ENCODE measurements around the gene RENBP. TPM values are rescaled to one million over a fixed set of nuclear protein-coding genes. Genes with fewer than 3 reads are reported as not detected.

RENBP gene
- total RNA-seq, 2 donors from 2014 or later, result 12.0 to 17.5 TPM

DNA sequence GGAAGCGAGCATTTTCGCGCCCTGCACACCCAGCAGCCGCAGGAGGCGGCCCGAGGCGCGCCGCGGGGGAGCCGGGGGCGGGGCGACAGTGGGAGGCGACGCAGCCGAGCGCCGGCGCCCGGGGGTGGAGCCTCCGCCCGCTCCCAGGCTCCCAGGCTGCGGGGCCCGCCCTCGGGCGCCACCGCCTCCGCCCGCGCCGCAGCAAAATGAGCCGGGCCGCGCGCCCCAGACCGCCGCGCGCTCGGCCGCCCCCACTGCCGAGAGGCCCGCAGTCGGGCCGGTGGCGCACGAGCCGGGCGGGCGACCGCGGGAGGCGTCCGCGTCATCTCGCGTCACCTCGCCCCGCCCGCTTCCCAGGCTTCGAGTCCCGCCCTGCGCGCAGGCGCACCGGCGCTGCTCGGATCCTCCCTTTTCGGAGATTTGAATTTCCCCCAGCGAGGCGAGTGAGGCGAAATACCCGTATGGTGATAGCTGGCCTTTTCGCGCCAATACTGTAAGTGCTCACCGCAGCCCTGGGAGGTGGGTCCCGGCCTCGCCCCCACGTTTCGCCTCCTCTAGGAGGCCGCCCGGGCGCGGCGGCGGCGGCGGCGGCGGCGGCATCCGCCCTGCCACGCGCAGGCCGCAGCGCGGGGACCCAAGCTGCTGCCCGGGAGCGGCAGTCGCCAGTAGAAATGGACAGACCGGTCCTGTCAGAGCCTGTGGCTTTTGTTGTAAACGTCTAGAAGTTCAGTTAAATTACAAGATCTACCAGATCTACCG, 28.1 kb upstream of the RENBP start, which contains the start of gene TMEM187:
TMEM187 (plus strand) TSS at position 387 of the 759 bp plus-strand sequence. CDS start 9,309 bp downstream, outside the sequence.
- Mint-ChIP-seq H3K9me3 (no peaks in the 10 kb centered on the region), H3K36me3 (ENCODE audit: low read depth) (peaks cover 8% of the 10 kb centered on the region), H3K27me3 (ENCODE audit: insufficient read depth) (no peaks in the 10 kb centered on the region), H3K27ac (peak within 1 kb of the TSS; percentile 100), H3K4me1 (peaks cover 30% of the 10 kb centered on the region), H3K4me3 (peak within 1 kb of the TSS; percentile 96)
- TF ChIP-seq, protein P1, sequence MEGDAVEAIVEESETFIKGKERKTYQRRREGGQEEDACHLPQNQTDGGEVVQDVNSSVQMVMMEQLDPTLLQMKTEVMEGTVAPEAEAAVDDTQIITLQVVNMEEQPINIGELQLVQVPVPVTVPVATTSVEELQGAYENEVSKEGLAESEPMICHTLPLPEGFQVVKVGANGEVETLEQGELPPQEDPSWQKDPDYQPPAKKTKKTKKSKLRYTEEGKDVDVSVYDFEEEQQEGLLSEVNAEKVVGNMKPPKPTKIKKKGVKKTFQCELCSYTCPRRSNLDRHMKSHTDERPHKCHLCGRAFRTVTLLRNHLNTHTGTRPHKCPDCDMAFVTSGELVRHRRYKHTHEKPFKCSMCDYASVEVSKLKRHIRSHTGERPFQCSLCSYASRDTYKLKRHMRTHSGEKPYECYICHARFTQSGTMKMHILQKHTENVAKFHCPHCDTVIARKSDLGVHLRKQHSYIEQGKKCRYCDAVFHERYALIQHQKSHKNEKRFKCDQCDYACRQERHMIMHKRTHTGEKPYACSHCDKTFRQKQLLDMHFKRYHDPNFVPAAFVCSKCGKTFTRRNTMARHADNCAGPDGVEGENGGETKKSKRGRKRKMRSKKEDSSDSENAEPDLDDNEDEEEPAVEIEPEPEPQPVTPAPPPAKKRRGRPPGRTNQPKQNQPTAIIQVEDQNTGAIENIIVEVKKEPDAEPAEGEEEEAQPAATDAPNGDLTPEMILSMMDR (conservative IDR thresholded peaks at IDR 0.05), result no peak
- Histone ChIP-seq H3K9me3 (ENCODE audit: control insufficient read depth, low read length) (no peaks in the 10 kb centered on the region), H3K4me1 (ENCODE audit: control insufficient read depth, insufficient read depth, low read length) (peaks cover 9% of the 10 kb centered on the region), H3K27ac (ENCODE audit: low read depth, low read length) (peak within 1 kb of the TSS; percentile 99), H3K27me3 (ENCODE audit: control insufficient read depth, insufficient read depth, low read length, poor library complexity, severe bottlenecking) (no peaks in the 10 kb centered on the region), H3K36me3 (ENCODE audit: control insufficient read depth, insufficient read depth, low read length) (peaks cover 13% of the 10 kb centered on the region), H3K4me3 (ENCODE audit: low read length) (peak within 1 kb of the TSS; percentile 89), H3K9ac (ENCODE audit: extremely low read depth, low read length, poor library complexity, severe bottlenecking) (peak within 1 kb of the TSS; percentile 99)
- WGBS, 2 experiments (ENCODE audit: insufficient coverage in 1 of 2, insufficient read length in 1 of 2), result 0% methylated on average over 3 to 83 of the region's 103 CpGs
- peak; percentile 93 for DNase-seq

DNA sequence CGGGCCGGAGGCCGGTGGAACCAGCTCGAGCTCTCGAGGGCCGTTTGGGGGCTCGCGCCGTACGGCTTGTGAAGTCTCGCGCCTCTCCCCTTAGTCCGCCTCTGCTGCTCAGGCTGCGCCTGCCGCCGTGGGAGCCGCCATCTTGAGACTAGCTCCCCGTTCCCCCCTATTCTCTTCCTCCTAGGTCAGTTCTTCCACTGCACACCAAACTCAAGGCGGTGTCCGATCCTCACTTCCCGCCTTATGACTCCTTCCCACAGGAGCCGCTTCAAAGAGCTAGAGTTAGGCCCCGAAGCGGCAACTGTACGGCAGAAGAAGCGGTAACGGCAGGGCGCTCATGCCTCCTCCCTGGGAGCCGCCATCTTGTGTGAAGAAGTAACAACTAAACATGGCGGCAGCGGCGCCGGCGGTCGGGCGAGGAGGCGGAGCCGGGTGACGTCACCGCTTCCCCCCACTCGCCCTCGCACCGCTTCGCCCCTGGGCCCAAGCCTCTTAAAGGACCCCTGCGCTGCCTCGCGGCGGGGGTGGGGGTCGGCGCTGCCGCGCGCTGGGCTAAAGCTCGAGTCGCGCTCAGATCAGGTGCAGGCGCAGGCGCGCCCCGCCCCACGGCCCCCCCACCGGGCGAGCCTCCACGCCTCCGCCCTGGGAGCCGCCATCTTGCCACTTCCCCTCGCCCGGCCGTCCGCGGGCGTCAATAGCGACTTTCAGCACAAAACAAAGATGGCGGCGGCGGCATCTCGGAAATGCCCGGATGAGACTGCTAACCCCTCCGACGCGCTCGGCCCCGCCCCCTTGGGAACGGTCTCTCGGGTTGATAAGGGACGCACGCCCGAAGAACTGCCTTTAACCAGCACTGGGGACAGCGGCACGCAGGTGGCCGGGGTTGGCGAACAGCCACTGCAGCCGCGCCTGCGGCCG, 27.3 kb upstream of the RENBP start, which contains the start of gene HCFC1:
HCFC1 (minus strand) TSS at position 369 of the 918 bp plus-strand sequence. CDS start 978 bp downstream, outside the sequence.
- H3K4me1 Mint-ChIP-seq, result peaks cover 39% of the 10 kb centered on the region

DNA sequence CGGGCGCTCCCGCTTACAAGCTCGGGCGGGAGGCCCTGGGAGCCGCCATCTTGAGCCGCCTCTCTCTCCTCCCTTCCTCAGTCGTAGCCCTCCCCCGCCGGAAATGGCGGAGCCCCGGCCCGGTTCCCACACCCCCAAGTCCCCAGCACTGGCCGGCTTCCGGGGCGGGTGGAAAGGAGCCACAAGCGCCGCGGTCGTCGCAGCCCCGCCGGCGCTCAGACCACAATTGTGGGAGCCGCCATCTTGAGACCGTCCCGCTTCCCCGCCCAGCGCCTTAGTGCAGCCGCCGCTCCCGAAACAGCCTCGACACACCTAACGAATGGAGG, 26.6 kb upstream of the RENBP start:
- Histone ChIP-seq H3K4me3 (ENCODE audit: low read length) (peak overlapping the region; percentile 89), H3K36me3 (ENCODE audit: control insufficient read depth, insufficient read depth, low read length) (peaks cover 13% of the 10 kb centered on the region), H3K9me3 (ENCODE audit: control insufficient read depth, low read length) (no peaks in the 10 kb centered on the region), H3K4me1 (ENCODE audit: control insufficient read depth, insufficient read depth, low read length) (peaks cover 9% of the 10 kb centered on the region), H3K27me3 (ENCODE audit: control insufficient read depth, insufficient read depth, low read length, poor library complexity, severe bottlenecking) (no peaks in the 10 kb centered on the region), H3K9ac (ENCODE audit: extremely low read depth, low read length, poor library complexity, severe bottlenecking) (peak overlapping the region; percentile 99), H3K27ac (ENCODE audit: low read depth, low read length) (peak overlapping the region; percentile 99)
- TF ChIP-seq, protein P1 (conservative IDR thresholded peaks at IDR 0.05), result no peak
- Mint-ChIP-seq H3K27ac (peak overlapping the region; percentile 100), H3K27me3 (ENCODE audit: insufficient read depth) (no peaks in the 10 kb centered on the region), H3K36me3 (ENCODE audit: low read depth) (peaks cover 16% of the 10 kb centered on the region), H3K4me3 (peak overlapping the region; percentile 96), H3K9me3 (no peaks in the 10 kb centered on the region), H3K4me1 (peaks cover 45% of the 10 kb centered on the region)
- DNase-seq, result peak; percentile 89
- 0% methylated on average over 34 of the region's 34 CpGs; no CpG with 5 or more reads in 1 of the 2 experiments for WGBS, 2 experiments (ENCODE audit: insufficient coverage in 1 of 2, insufficient read length in 1 of 2)

More for the DNA sequence above, 27.3 kb upstream of the RENBP start, which contains the start of gene HCFC1:
- Histone ChIP-seq H3K9ac (ENCODE audit: extremely low read depth, low read length, poor library complexity, severe bottlenecking) (peak within 1 kb of the TSS; percentile 99), H3K36me3 (ENCODE audit: control insufficient read depth, insufficient read depth, low read length) (peaks cover 13% of the 10 kb centered on the region), H3K4me3 (ENCODE audit: low read length) (peak within 1 kb of the TSS; percentile 89), H3K4me1 (ENCODE audit: control insufficient read depth, insufficient read depth, low read length) (peaks cover 9% of the 10 kb centered on the region), H3K9me3 (ENCODE audit: control insufficient read depth, low read length) (no peaks in the 10 kb centered on the region), H3K27me3 (ENCODE audit: control insufficient read depth, insufficient read depth, low read length, poor library complexity, severe bottlenecking) (no peaks in the 10 kb centered on the region), H3K27ac (ENCODE audit: low read depth, low read length) (peak within 1 kb of the TSS; percentile 99)
- H3K27me3 Mint-ChIP-seq (ENCODE audit: insufficient read depth), result no peaks in the 10 kb centered on the region
- TF ChIP-seq, protein P1 (conservative IDR thresholded peaks at IDR 0.05), result no peak
- H3K4me3 Mint-ChIP-seq, result peak within 1 kb of the TSS; percentile 96
- DNase-seq, result peak; percentile 95
- H3K36me3 Mint-ChIP-seq (ENCODE audit: low read depth), result peaks cover 13% of the 10 kb centered on the region
- H3K9me3 Mint-ChIP-seq, result no peaks in the 10 kb centered on the region
- H3K27ac Mint-ChIP-seq, result peak within 1 kb of the TSS; percentile 100
- 0% methylated on average over 13 to 95 of the region's 96 CpGs for WGBS, 2 experiments (ENCODE audit: insufficient coverage in 1 of 2, insufficient read length in 1 of 2)
